Fibroblast of lung (primary cell): ENCODE results near the gene GET3. TPM values are rescaled to one million over a fixed set of nuclear protein-coding genes. Genes with fewer than 3 reads are reported as not detected.

Experiments
- DNase-seq, 2 donors: peaks; one replicate each; pipeline versions ENCODE4 v3.0.0 to v3.0.0-alpha.2; 2010; ENCODE audit warnings: low read depth in 2 of 2
- H2AFZ ChIP-seq: 2 replicates; pipeline ENCODE4 v1.5.1; 2012; ENCODE audit warnings: low read length, control low read depth, inconsistent platforms
- H3K27ac ChIP-seq: 2 replicates; pipeline ENCODE4 v1.5.1; 2011; ENCODE audit warnings: low read length, control low read depth; ENCODE audit not compliant: insufficient read depth
- H3K27me3 ChIP-seq: 2 replicates; pipeline ENCODE4 v1.5.1; 2011; ENCODE audit warnings: mild to moderate bottlenecking, low read length; ENCODE audit not compliant: control insufficient read depth, insufficient read depth
- H3K36me3 ChIP-seq: 2 replicates; pipeline ENCODE4 v1.5.1; 2011; ENCODE audit warnings: low read length; ENCODE audit not compliant: control insufficient read depth, insufficient read depth
- H3K4me1 ChIP-seq: 2 replicates; pipeline ENCODE4 v1.5.1; 2011; ENCODE audit warnings: low read length; ENCODE audit not compliant: control insufficient read depth, insufficient read depth; ENCODE audit errors: extremely low read depth
- H3K4me2 ChIP-seq: 2 replicates; pipeline ENCODE4 v1.5.1; 2011; ENCODE audit warnings: low read length, control low read depth; ENCODE audit not compliant: insufficient read depth; ENCODE audit errors: extremely low read depth
- H3K4me3 ChIP-seq, 4 experiments: fragments of 200-600 bp in 1 of 4; sonication (generic) in 1 of 4; replicated peaks in 1 of 4; 2 replicates each; pipeline ENCODE4 v1.5.1; 2011 to 2016; ENCODE audit warnings: low read length in 4 of 4, low read depth in 3 of 4, mild to moderate bottlenecking in 3 of 4, control low read depth in 2 of 4, inconsistent platforms in 1 of 4, mixed read lengths in 1 of 4; ENCODE audit not compliant: insufficient read depth in 1 of 4; ENCODE audit errors: control extremely low read depth in 1 of 4
- H3K79me2 ChIP-seq: 2 replicates; pipeline ENCODE4 v1.5.1; 2012; ENCODE audit warnings: mild to moderate bottlenecking, low read length, inconsistent platforms; ENCODE audit not compliant: control insufficient read depth, insufficient read depth
- H3K9ac ChIP-seq: 2 replicates; pipeline ENCODE4 v1.5.1; 2011; ENCODE audit warnings: mild to moderate bottlenecking, low read length, control low read depth; ENCODE audit not compliant: insufficient read depth
- H3K9me3 ChIP-seq: 2 replicates; pipeline ENCODE4 v1.5.1; 2012; ENCODE audit warnings: low read depth, low read length; ENCODE audit not compliant: control insufficient read depth, insufficient read depth
- H4K20me1 ChIP-seq: 2 replicates; pipeline ENCODE4 v1.5.1; 2011; ENCODE audit warnings: low read length; ENCODE audit not compliant: control insufficient read depth, insufficient read depth; ENCODE audit errors: extremely low read depth
- CTCF ChIP-seq, 2 donors: IDR thresholded peaks in 1 of 2; conservative IDR thresholded peaks in 1 of 2; 1 replicate in 1 of 2; 2 replicates in 1 of 2; pipeline ENCODE4 v1.5.1; 2011 to 2012; ENCODE audit warnings: low read length in 2 of 2, control low read depth in 1 of 2, inconsistent platforms in 1 of 2, low read depth in 1 of 2, mild to moderate bottlenecking in 1 of 2
- EZH2 ChIP-seq: IDR thresholded peaks from 2 replicates; pipeline ENCODE4 v1.5.1; 2012; ENCODE audit warnings: low read length, control low read depth, mild to moderate bottlenecking; ENCODE audit errors: missing control alignments
- polyA plus RNA-seq, 2 donors: library from polyadenylated mRNA; depleted of rRNA in 1 of 2; stranded (reverse) in 1 of 2; unstranded in 1 of 2; fragments of >200 nt; gene quantifications; 2 replicates each; pipeline ENCODE4 v1.2.1, GENCODE V29; 2011 to 2012; ENCODE audit warnings: missing spikeins in 1 of 2
- total RNA-seq: library from RNA; depleted of rRNA; stranded (reverse); fragments of >200 nt; gene quantifications from 2 replicates; pipeline ENCODE4 v1.2.1, GENCODE V29; 2014

Gene GET3
- total and polyA plus RNA-seq, 2 donors (not counting 1 experiment from before 2014, with no cell fraction given) = 94.1 to 123 TPM

DNA sequence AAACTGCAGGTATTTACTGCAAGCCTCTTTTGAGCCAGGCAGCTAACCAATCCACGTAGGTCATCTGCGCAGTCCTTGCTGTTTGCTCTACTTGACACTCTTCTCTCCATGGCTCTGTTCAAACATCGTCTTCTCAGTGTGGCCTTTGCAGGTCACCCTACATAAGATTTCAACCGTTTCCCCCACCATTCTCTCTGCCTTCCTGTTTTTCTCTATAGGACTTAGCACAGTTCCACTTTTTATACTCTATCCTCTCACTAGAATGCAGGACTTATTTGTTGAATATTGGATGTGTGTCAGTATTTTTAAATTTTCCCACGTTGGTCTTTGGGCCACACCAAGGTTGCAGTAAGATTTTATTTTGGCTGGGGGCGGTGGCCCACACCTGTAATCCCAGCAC is 39.2 kb upstream of the GET3 start:
- H2AFZ ChIP-seq = no peak overlapping the region
- no peaks in the 10 kb centered on the region for H3K4me1 ChIP-seq
- H3K27me3 ChIP-seq = no peaks in the 10 kb centered on the region
- H3K4me2 ChIP-seq = no peak overlapping the region
- H3K27ac ChIP-seq = no peak overlapping the region
- DNase-seq = no peak
- H4K20me1 ChIP-seq = no peaks in the 10 kb centered on the region
- H3K36me3 ChIP-seq = peaks cover 22% of the 10 kb centered on the region
- H3K9ac ChIP-seq = no peak overlapping the region
- TF ChIP-seq CTCF (conservative IDR thresholded peaks at IDR 0.05 in 1 of 2, IDR thresholded peaks at IDR 0.05 in 1 of 2; ENCODE audit: low read depth in 1 of 2, low read length in 2 of 2) (no peak), EZH2 (no peak)
- H3K9me3 ChIP-seq = no peaks in the 10 kb centered on the region
- no peak overlapping the region for H3K4me3 ChIP-seq
- no peaks in the 10 kb centered on the region for H3K79me2 ChIP-seq

DNA sequence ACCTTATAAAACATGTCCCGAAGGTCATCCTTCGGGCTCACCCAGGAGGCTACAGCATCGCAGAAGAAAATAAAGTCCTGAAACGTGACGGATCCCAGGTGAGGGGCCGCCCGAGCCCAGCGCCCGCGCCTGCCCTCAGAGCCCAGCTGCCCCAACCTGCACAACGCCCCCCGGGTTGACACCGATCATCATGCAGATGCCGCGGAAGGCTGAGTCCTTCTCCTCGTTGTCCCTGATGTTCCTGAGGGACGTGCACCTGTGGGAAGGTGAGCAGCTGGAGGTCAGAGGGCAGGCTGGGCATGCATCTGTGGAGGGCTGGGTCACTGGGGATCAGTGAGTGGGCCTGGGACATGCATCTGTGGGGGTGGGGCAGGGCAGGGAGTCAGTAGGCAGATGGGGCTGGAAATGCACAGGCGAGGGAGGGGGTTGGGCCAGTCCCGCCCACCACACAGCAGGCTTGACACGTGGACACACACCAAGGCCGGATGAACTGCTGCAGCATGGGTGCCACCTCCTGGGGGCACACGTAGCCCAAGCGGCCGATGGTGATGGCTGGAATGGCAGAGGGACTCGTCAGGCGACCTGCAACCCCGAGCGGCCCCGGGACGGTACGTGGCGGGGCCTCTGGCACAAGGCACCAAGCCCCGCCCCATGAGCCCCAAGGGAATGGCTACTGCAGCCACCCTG is 35.6 kb upstream of the GET3 start:
- peaks cover 43% of the 10 kb centered on the region for H3K36me3 ChIP-seq
- DNase-seq = no peak
- no peaks in the 10 kb centered on the region for H3K4me1 ChIP-seq
- H2AFZ ChIP-seq = no peak overlapping the region
- no peaks in the 10 kb centered on the region for H4K20me1 ChIP-seq
- H3K9ac ChIP-seq = no peak overlapping the region
- no peak overlapping the region for H3K4me3 ChIP-seq
- TF ChIP-seq EZH2 (no peak), CTCF (conservative IDR thresholded peaks at IDR 0.05 in 1 of 2, IDR thresholded peaks at IDR 0.05 in 1 of 2; ENCODE audit: low read depth in 1 of 2, low read length in 2 of 2) (no peak)
- H3K4me2 ChIP-seq = no peak overlapping the region
- no peaks in the 10 kb centered on the region for H3K79me2 ChIP-seq
- no peak overlapping the region for H3K27ac ChIP-seq
- H3K27me3 ChIP-seq = no peaks in the 10 kb centered on the region
- H3K9me3 ChIP-seq = no peaks in the 10 kb centered on the region

- Histone ChIP-seq H4K20me1 (no peaks in the 10 kb centered on the region), H2AFZ (no peak overlapping the region), H3K4me3 (no peak overlapping the region), H3K27ac (no peak overlapping the region), H3K79me2 (no peaks in the 10 kb centered on the region), H3K9ac (no peak overlapping the region), H3K4me2 (no peak overlapping the region), H3K27me3 (no peaks in the 10 kb centered on the region), H3K9me3 (no peaks in the 10 kb centered on the region), H3K36me3 (peaks cover 43% of the 10 kb centered on the region), H3K4me1 (no peaks in the 10 kb centered on the region)
- TF ChIP-seq CTCF (conservative IDR thresholded peaks at IDR 0.05 in 1 of 2, IDR thresholded peaks at IDR 0.05 in 1 of 2; ENCODE audit: low read depth in 1 of 2, low read length in 2 of 2) (no peak), EZH2 (no peak)
- peak; percentile 34 to 53 for DNase-seq
Measured at GRCh38 chr19:12703046-12703445, 34.3 kb upstream of the GET3 start.
